A673 (cell line): Measurements from ENCODE around the gene TRPC6. TPM values are rescaled to one million over a fixed set of nuclear protein-coding genes. Genes with fewer than 3 reads are reported as not detected.

Experiments
- BruUV-seq: library from RNA; stranded (reverse); fragments of 400-500 nt; replicated peaks from 2 replicates; lab custom pipeline; 2021; lab: Mats Ljungman, UMichigan
- CTCF ChIA-PET: fragments of 300-600 bp; sonication (Branson Sonifier 250); formaldehyde crosslinking; loops from one replicate; lab custom pipeline; 2022; ENCODE audit warnings: antibody characterized with exemption; lab: Charles Lee
- POLR2A ChIA-PET: fragments of 300-600 bp; sonication (Branson Sonifier 250); formaldehyde crosslinking; loops from one replicate; lab custom pipeline; 2022; ENCODE audit warnings: antibody characterized with exemption; ENCODE audit not compliant: low non-redundant PET; lab: Charles Lee
- DNase-seq: peaks from one replicate; pipeline ENCODE4 v3.0.0-alpha.2; 2015; ENCODE audit warnings: low spot score
- H3K27ac ChIP-seq: fragments of 200-600 bp; sonication (generic); 2 replicates; pipeline ENCODE4 v1.5.1; 2016; ENCODE audit warnings: mixed run types, low read depth, mild to moderate bottlenecking, mixed read lengths, antibody characterized with exemption, low read length; ENCODE audit not compliant: poor library complexity, severe bottlenecking
- H3K27me3 ChIP-seq: fragments of 200-600 bp; sonication (generic); replicated peaks from 2 replicates; pipeline ENCODE4 v1.6.1; 2017; ENCODE audit warnings: mixed run types, low read depth, mild to moderate bottlenecking, mixed read lengths, antibody characterized with exemption, low read length; ENCODE audit not compliant: insufficient read depth, poor library complexity
- H3K36me3 ChIP-seq: fragments of 200-600 bp; sonication (generic); 2 replicates; pipeline ENCODE4 v1.6.1; 2016; ENCODE audit warnings: mixed run types, mild to moderate bottlenecking, mixed read lengths, antibody characterized with exemption, low read length; ENCODE audit not compliant: insufficient read depth, poor library complexity, severe bottlenecking
- H3K4me1 ChIP-seq: fragments of 200-600 bp; sonication (generic); 2 replicates; pipeline ENCODE4 v1.6.1; 2017; ENCODE audit warnings: mixed run types, mild to moderate bottlenecking, mixed read lengths, antibody characterized with exemption, low read length; ENCODE audit not compliant: insufficient read depth, poor library complexity, severe bottlenecking
- H3K4me3 ChIP-seq: fragments of 200-600 bp; sonication (generic); 2 replicates; pipeline ENCODE4 v1.5.1; 2016; ENCODE audit warnings: low read depth, mixed run types, mild to moderate bottlenecking, mixed read lengths, low read length; ENCODE audit not compliant: poor library complexity, severe bottlenecking
- H3K9me3 ChIP-seq: fragments of 200-600 bp; sonication (generic); 2 replicates; pipeline ENCODE4 v1.6.1; 2016; ENCODE audit warnings: mixed run types, low read depth, mild to moderate bottlenecking, mixed read lengths, antibody characterized with exemption, low read length; ENCODE audit not compliant: poor library complexity, severe bottlenecking
- EZH2 ChIP-seq: fragments of 200-600 bp; sonication (generic); IDR thresholded peaks from 2 replicates; pipeline ENCODE4 v1.6.1; 2017; ENCODE audit warnings: borderline replicate concordance, low read depth, mild to moderate bottlenecking, mixed read lengths, antibody characterized with exemption, low read length; ENCODE audit not compliant: poor library complexity, severe bottlenecking
- intact Hi-C: fragments of 100-400 bp; cut with micrococcal nuclease; formaldehyde crosslinking; loops from one replicate; pipeline ENCODE4 v1.10.0; 2022; ENCODE audit not compliant: unreplicated experiment
- total RNA-seq: library from RNA; stranded (reverse); gene quantifications from 2 replicates; pipeline ENCODE4 v1.2.3, GENCODE V29; 2021
- TF ChIP-seq, protein P1 (sequence below): fragments of 300-800, 200-600 bp; sonication (generic); conservative IDR thresholded peaks from 2 replicates; pipeline ENCODE4 v1.5.1; 2017; ENCODE audit warnings: low read depth, mild to moderate bottlenecking, antibody characterized with exemption, low read length, moderate library complexity, mixed read lengths

Gene TRPC6
- total RNA-seq, 1 experiment from 2014 or later: not detected

- POLR2A ChIA-PET: no interaction called here
- DNase-seq: no peak
- BruUV-seq: no TSS peak
Observed at GRCh38 chr11:101576456-101576855, 7.4 kb downstream of the TRPC6 start.

GRCh38 chr11:101574886-101575285 lies 8.9 kb downstream of the TRPC6 start:
- no peak overlapping the region for H3K27ac ChIP-seq
- H3K27me3 ChIP-seq: no peaks in the 10 kb centered on the region
- ChIA-PET CTCF (no interaction called here), POLR2A (no interaction called here)
- TF ChIP-seq EZH2: no peak
- TF ChIP-seq, protein P1, sequence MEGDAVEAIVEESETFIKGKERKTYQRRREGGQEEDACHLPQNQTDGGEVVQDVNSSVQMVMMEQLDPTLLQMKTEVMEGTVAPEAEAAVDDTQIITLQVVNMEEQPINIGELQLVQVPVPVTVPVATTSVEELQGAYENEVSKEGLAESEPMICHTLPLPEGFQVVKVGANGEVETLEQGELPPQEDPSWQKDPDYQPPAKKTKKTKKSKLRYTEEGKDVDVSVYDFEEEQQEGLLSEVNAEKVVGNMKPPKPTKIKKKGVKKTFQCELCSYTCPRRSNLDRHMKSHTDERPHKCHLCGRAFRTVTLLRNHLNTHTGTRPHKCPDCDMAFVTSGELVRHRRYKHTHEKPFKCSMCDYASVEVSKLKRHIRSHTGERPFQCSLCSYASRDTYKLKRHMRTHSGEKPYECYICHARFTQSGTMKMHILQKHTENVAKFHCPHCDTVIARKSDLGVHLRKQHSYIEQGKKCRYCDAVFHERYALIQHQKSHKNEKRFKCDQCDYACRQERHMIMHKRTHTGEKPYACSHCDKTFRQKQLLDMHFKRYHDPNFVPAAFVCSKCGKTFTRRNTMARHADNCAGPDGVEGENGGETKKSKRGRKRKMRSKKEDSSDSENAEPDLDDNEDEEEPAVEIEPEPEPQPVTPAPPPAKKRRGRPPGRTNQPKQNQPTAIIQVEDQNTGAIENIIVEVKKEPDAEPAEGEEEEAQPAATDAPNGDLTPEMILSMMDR: no peak
- intact Hi-C loops: no loop called here
- no peaks in the 10 kb centered on the region for H3K4me1 ChIP-seq
- no peak for DNase-seq
- no TSS peak for BruUV-seq
- no peaks in the 10 kb centered on the region for H3K9me3 ChIP-seq
- no peak overlapping the region for H3K4me3 ChIP-seq
- no peaks in the 10 kb centered on the region for H3K36me3 ChIP-seq

More at GRCh38 chr11:101576456-101576855, 7.4 kb downstream of the TRPC6 start:
- Histone ChIP-seq H3K27me3 (peaks cover 15% of the 10 kb centered on the region), H3K4me1 (no peaks in the 10 kb centered on the region), H3K4me3 (no peak overlapping the region), H3K36me3 (no peaks in the 10 kb centered on the region), H3K27ac (no peak overlapping the region), H3K9me3 (no peaks in the 10 kb centered on the region)
- CTCF ChIA-PET: no interaction called here
- intact Hi-C loops: no loop called here
- TF ChIP-seq, protein P1: no peak
- no peak for TF ChIP-seq EZH2

DNA sequence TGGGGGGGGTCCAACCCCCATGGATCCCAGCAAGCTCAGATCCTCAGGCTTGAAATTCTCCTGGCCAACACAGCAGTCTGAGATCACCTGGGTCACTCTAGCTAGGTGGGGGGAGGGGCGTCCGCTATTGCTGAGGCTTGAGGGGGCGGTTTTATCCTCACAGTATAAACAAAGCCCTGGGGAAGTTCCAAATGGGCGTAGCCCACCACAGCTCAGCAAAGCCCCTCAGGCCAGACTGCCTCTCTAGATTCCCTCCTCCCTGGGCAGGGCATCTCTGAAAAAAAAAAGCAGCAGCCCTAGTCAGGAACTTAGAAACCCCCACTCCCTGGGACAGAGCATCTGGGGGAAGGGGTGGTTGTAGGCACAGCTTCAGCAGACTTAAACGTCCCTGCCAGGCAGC lies 16.7 kb downstream of the TRPC6 start:
- H3K27ac ChIP-seq: no peak overlapping the region
- DNase-seq: no peak
- intact Hi-C loops: no loop called here
- no TSS peak for BruUV-seq
- CTCF ChIA-PET: no interaction called here
- peaks cover 5% of the 10 kb centered on the region for H3K27me3 ChIP-seq
- H3K9me3 ChIP-seq: no peaks in the 10 kb centered on the region
- H3K36me3 ChIP-seq: no peaks in the 10 kb centered on the region
- TF ChIP-seq, protein P1: no peak
- no peak for TF ChIP-seq EZH2
- POLR2A ChIA-PET: no interaction called here
- H3K4me1 ChIP-seq: no peaks in the 10 kb centered on the region
- no peak overlapping the region for H3K4me3 ChIP-seq
